Smooth muscle cell (in vitro differentiated cells): Measurements from ENCODE around the gene MYO19. TPM values are rescaled to one million over a fixed set of nuclear protein-coding genes. Genes with fewer than 3 reads are reported as not detected.
"Not testable (repeated sequence)": the region's sequence is repeated elsewhere in the genome, so short reads cannot be mapped to it uniquely, and the experiment has no call there.

Experiments
- DNase-seq: peaks from one replicate; lab custom pipeline; 2025; ENCODE audit not compliant: unreplicated experiment; lab: John Stamatoyannopoulos, UW
- H2AFZ ChIP-seq: fragments of 200-600 bp; sonication (generic); 2 replicates; pipeline ENCODE4 v1.6.0; 2016; ENCODE audit warnings: antibody characterized with exemption, low read depth, mild to moderate bottlenecking
- H3F3A ChIP-seq: fragments of 200-600 bp; sonication (generic); 2 replicates; pipeline ENCODE4 v1.6.0; 2017; ENCODE audit warnings: antibody characterized with exemption, low read depth
- H3K27ac ChIP-seq: fragments of 200-600 bp; sonication (generic); 2 replicates; pipeline ENCODE4 v1.5.1; 2016; ENCODE audit warnings: low read depth, mild to moderate bottlenecking
- H3K27me3 ChIP-seq: fragments of 200-600 bp; sonication (generic); 2 replicates; pipeline ENCODE4 v1.6.1; 2016; ENCODE audit warnings: low read depth, mild to moderate bottlenecking
- H3K36me3 ChIP-seq: fragments of 200-600 bp; sonication (generic); 2 replicates; pipeline ENCODE4 v1.5.1; 2016; ENCODE audit warnings: low read depth
- H3K4me1 ChIP-seq: fragments of 200-600 bp; sonication (generic); 2 replicates; pipeline ENCODE4 v1.5.1; 2016; ENCODE audit warnings: low read depth
- H3K4me2 ChIP-seq: fragments of 200-600 bp; sonication (generic); 2 replicates; pipeline ENCODE4 v1.6.0; 2016; ENCODE audit warnings: mild to moderate bottlenecking
- H3K4me3 ChIP-seq: fragments of 200-600 bp; sonication (generic); 2 replicates; pipeline ENCODE4 v1.5.1; 2016; ENCODE audit warnings: mild to moderate bottlenecking
- H3K79me2 ChIP-seq: fragments of 200-600 bp; sonication (generic); 2 replicates; pipeline ENCODE4 v1.6.0; 2016; ENCODE audit warnings: low read depth, mild to moderate bottlenecking
- H3K9ac ChIP-seq: fragments of 200-600 bp; sonication (generic); 2 replicates; pipeline ENCODE4 v1.6.0; 2016; ENCODE audit warnings: low read depth
- H3K9me3 ChIP-seq: fragments of 200-600 bp; sonication (generic); replicated peaks from 2 replicates; pipeline ENCODE4 v1.5.1; 2016; ENCODE audit warnings: low read depth
- H4K20me1 ChIP-seq: fragments of 200-600 bp; sonication (generic); 2 replicates; pipeline ENCODE4 v1.6.0; 2016; ENCODE audit warnings: low read depth
- CTCF ChIP-seq: fragments of 200-600 bp; sonication (generic); IDR thresholded peaks from 2 replicates; pipeline ENCODE4 v1.5.1; 2017; ENCODE audit warnings: borderline replicate concordance, mild to moderate bottlenecking, antibody characterized with exemption; ENCODE audit not compliant: insufficient read depth, poor library complexity, severe bottlenecking
- WGBS: methylation state at CpG from one replicate; pipeline ENCODE4 v1.1.7; 2016; ENCODE audit warnings: low lambda C conversion rate; 5-methylcytosine and 5-hydroxymethylcytosine counted together
- polyA plus RNA-seq: library from polyadenylated mRNA; unstranded; fragments of >200 nt; fragmentation: Nextera tagmentation; extraction: Ambion mirVana; gene quantifications from 2 replicates; pipeline ENCODE4 v1.2.1, GENCODE V29; 2016
- small RNA-seq: library from RNA; depleted of rRNA; stranded (forward); fragments of <200 nt; gene quantifications from one replicate; pipeline ENCODE3, GENCODE V24; 2014
- total RNA-seq: library from RNA; depleted of rRNA; stranded (reverse); fragments of >200 nt; gene quantifications from 2 replicates; pipeline ENCODE4 v1.2.3, GENCODE V29; 2014

MYO19 gene
- total and polyA plus RNA-seq, 2 experiments from 2014 or later = 20.4 to 34.8 TPM

GRCh38 chr17:36452888-36453287, 81.8 kb downstream of the MYO19 start:
- H3K4me2 ChIP-seq, H3K9ac ChIP-seq, H3K36me3 ChIP-seq, H3K9me3 ChIP-seq, DNase-seq, H3K4me1 ChIP-seq, H3K27me3 ChIP-seq, H3F3A ChIP-seq, H3K4me3 ChIP-seq, H2AFZ ChIP-seq, H3K27ac ChIP-seq, H4K20me1 ChIP-seq, H3K79me2 ChIP-seq: not testable (repeated sequence)
- WGBS = 95% methylated on average over 6 of the region's 9 CpGs

- H3K9me3 ChIP-seq, H3F3A ChIP-seq, H3K36me3 ChIP-seq, H3K27ac ChIP-seq, H4K20me1 ChIP-seq, H3K4me2 ChIP-seq, H3K27me3 ChIP-seq, H3K79me2 ChIP-seq, H3K4me3 ChIP-seq, H3K9ac ChIP-seq, DNase-seq, H3K4me1 ChIP-seq, H2AFZ ChIP-seq: not testable (repeated sequence)
- peak; percentile 7 for TF ChIP-seq CTCF
- 73% methylated on average over 7 of the region's 15 CpGs for WGBS
Observed at GRCh38 chr17:36449997-36450396, 84.7 kb downstream of the MYO19 start.

Small RNAs within 50 kb of the gene (small RNA-seq; reads per million reads assigned to genes)
- gene RNA5SP439 = not detected

Other genes with a start within 250 kb of the MYO19 start
- not detected in 2 replicates for gene TBC1D3G, start 211.0 kb downstream of the MYO19 start, total RNA-seq
- not detected in 2 replicates for gene TBC1D3G, start 211.0 kb downstream of the MYO19 start, polyA plus RNA-seq
- not detected in 2 replicates for gene TBC1D3H, start 146.4 kb downstream of the MYO19 start, total RNA-seq
- gene TBC1D3H, start 146.4 kb downstream of the MYO19 start, polyA plus RNA-seq = not detected in 2 replicates
- 33.7 and 34.2 TPM in 2 replicates for gene ZNHIT3, start 48.2 kb downstream of the MYO19 start, total RNA-seq
- gene ZNHIT3, start 48.2 kb downstream of the MYO19 start, polyA plus RNA-seq = 43.0 and 47.7 TPM in 2 replicates
- gene PIGW, start 119 bp upstream of the MYO19 start, total RNA-seq = 2.3 and 3.4 TPM in 2 replicates
- 4.5 TPM in 2 replicates for gene PIGW, start 119 bp upstream of the MYO19 start, polyA plus RNA-seq
- 56.6 and 61.8 TPM in 2 replicates for gene GGNBP2, start 10.1 kb upstream of the MYO19 start, total RNA-seq
- gene GGNBP2, start 10.1 kb upstream of the MYO19 start, polyA plus RNA-seq = 54.4 and 68.8 TPM in 2 replicates
- 2.9 and 3.1 TPM in 2 replicates for gene DHRS11, start 57.0 kb upstream of the MYO19 start, total RNA-seq
- 9.4 and 12.2 TPM in 2 replicates for gene DHRS11, start 57.0 kb upstream of the MYO19 start, polyA plus RNA-seq
- gene MRM1, start 66.7 kb upstream of the MYO19 start, total RNA-seq = 1.7 and 2.9 TPM in 2 replicates
- gene MRM1, start 66.7 kb upstream of the MYO19 start, polyA plus RNA-seq = 2.2 and 2.8 TPM in 2 replicates